ENCODE data around the gene PHF12. TPM values are rescaled to one million over a fixed set of nuclear protein-coding genes. Genes with fewer than 3 reads are reported as not detected.

PHF12 gene
- total and polyA plus RNA-seq, 2 experiments from 2014 or later, result 19.7 to 41.0 TPM

DNA sequence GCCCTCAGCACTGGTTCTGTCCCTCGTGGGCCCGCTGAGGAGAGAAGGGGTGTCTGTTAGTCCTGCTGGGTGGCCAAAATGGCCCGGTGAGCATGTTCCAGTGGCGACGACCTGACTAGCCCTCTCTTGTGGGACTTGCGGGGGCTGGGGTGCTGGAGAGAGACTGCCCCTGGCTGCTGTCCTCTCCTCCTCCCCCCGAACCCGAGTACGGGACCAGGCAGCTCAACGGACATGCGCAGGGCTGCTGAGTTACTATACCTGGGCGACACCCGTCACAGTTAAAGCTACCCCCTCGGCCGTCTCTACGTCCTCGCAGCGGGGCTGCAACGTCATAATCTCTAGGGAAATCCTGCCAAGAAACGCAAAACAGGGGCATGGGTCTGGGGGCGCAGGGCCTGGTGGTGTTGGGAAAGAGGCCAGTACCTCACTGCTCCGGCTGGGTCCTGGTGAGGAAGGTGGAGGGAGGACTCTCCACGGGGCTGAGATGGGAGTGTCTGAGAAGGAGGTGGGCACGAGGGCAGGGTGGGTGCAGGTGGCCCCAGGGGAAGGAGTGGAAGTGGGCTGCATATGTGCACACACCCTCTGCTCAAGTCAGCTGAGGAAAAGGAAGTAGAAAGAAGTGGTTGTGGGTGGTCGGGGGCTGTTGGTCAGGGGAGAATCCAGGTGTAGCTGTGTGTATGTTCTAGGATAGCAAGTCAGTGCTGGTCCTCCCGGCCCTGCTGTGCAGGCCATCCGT, 67.2 kb downstream of the PHF12 start:
- H4K20me1 ChIP-seq (replicated peaks; ENCODE audit: insufficient read depth), result no peaks in the 10 kb centered on the region
- peaks cover 19% of the 10 kb centered on the region for H3K4me1 Mint-ChIP-seq
- no peak for ATAC-seq
- no peaks in the 10 kb centered on the region; the same call in 1 of the 2 replicates for H3K36me3 ChIP-seq (ENCODE audit: insufficient read depth)
- no peaks in the 10 kb centered on the region for H3K9me2 ChIP-seq (ENCODE audit: insufficient read depth)
- no peak overlapping the region for H2AFZ ChIP-seq
- H3K9me3 Mint-ChIP-seq, result no peaks in the 10 kb centered on the region
- H3K79me2 ChIP-seq (replicated peaks; ENCODE audit: insufficient read depth), result no peaks in the 10 kb centered on the region
- peaks cover 52% of the 10 kb centered on the region for H3K36me3 Mint-ChIP-seq (ENCODE audit: low read depth)
- H3K27me3 Mint-ChIP-seq (ENCODE audit: insufficient read depth, low read depth, poor library complexity), result peaks cover 12% of the 10 kb centered on the region
- DNase-seq (ENCODE audit: low spot score), result no peak
- no peak overlapping the region for H3K4me3 Mint-ChIP-seq
- no peak overlapping the region for H3K27ac ChIP-seq (ENCODE audit: low read depth)
- H3K4me3 ChIP-seq, result no peak overlapping the region
- peaks cover 7% of the 10 kb centered on the region for H3K4me1 ChIP-seq (ENCODE audit: insufficient read depth)
- H3K4me2 ChIP-seq, result no peak overlapping the region
- no peaks in the 10 kb centered on the region for H3K27me3 ChIP-seq (ENCODE audit: insufficient read depth)
- no peak overlapping the region for H3K27ac Mint-ChIP-seq
- no peaks in the 10 kb centered on the region for H3F3A ChIP-seq (replicated peaks; ENCODE audit: low read depth)
- TF ChIP-seq EZH2phosphoT487 (IDR thresholded peaks at IDR 0.05; ENCODE audit: unreplicated experiment) (no peak), CREB1 (CRISPR knock-in tag; IDR thresholded peaks at IDR 0.05; ENCODE audit: low read depth) (no peak), STAT1 (IDR thresholded peaks at IDR 0.05; ENCODE audit: unreplicated experiment) (no peak), POLR2AphosphoS5 (IDR thresholded peaks at IDR 0.05; ENCODE audit: low read depth) (no peak), ZNF114 (CRISPR knock-in tag; IDR thresholded peaks at IDR 0.05) (no peak), JUNB (IDR thresholded peaks at IDR 0.05; ENCODE audit: unreplicated experiment) (no peak), NANOG (IDR thresholded peaks at IDR 0.05; ENCODE audit: borderline replicate concordance) (no peak), ZNF331 (CRISPR knock-in tag; IDR thresholded peaks at IDR 0.05; ENCODE audit: low read depth) (no peak), EZH2 (IDR thresholded peaks at IDR 0.05; ENCODE audit: low read depth, unreplicated experiment) (no peak)
- TF ChIP-seq, protein P1, sequence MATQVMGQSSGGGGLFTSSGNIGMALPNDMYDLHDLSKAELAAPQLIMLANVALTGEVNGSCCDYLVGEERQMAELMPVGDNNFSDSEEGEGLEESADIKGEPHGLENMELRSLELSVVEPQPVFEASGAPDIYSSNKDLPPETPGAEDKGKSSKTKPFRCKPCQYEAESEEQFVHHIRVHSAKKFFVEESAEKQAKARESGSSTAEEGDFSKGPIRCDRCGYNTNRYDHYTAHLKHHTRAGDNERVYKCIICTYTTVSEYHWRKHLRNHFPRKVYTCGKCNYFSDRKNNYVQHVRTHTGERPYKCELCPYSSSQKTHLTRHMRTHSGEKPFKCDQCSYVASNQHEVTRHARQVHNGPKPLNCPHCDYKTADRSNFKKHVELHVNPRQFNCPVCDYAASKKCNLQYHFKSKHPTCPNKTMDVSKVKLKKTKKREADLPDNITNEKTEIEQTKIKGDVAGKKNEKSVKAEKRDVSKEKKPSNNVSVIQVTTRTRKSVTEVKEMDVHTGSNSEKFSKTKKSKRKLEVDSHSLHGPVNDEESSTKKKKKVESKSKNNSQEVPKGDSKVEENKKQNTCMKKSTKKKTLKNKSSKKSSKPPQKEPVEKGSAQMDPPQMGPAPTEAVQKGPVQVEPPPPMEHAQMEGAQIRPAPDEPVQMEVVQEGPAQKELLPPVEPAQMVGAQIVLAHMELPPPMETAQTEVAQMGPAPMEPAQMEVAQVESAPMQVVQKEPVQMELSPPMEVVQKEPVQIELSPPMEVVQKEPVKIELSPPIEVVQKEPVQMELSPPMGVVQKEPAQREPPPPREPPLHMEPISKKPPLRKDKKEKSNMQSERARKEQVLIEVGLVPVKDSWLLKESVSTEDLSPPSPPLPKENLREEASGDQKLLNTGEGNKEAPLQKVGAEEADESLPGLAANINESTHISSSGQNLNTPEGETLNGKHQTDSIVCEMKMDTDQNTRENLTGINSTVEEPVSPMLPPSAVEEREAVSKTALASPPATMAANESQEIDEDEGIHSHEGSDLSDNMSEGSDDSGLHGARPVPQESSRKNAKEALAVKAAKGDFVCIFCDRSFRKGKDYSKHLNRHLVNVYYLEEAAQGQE (IDR thresholded peaks at IDR 0.05; ENCODE audit: unreplicated experiment), result no peak
- TF ChIP-seq, protein P2, sequence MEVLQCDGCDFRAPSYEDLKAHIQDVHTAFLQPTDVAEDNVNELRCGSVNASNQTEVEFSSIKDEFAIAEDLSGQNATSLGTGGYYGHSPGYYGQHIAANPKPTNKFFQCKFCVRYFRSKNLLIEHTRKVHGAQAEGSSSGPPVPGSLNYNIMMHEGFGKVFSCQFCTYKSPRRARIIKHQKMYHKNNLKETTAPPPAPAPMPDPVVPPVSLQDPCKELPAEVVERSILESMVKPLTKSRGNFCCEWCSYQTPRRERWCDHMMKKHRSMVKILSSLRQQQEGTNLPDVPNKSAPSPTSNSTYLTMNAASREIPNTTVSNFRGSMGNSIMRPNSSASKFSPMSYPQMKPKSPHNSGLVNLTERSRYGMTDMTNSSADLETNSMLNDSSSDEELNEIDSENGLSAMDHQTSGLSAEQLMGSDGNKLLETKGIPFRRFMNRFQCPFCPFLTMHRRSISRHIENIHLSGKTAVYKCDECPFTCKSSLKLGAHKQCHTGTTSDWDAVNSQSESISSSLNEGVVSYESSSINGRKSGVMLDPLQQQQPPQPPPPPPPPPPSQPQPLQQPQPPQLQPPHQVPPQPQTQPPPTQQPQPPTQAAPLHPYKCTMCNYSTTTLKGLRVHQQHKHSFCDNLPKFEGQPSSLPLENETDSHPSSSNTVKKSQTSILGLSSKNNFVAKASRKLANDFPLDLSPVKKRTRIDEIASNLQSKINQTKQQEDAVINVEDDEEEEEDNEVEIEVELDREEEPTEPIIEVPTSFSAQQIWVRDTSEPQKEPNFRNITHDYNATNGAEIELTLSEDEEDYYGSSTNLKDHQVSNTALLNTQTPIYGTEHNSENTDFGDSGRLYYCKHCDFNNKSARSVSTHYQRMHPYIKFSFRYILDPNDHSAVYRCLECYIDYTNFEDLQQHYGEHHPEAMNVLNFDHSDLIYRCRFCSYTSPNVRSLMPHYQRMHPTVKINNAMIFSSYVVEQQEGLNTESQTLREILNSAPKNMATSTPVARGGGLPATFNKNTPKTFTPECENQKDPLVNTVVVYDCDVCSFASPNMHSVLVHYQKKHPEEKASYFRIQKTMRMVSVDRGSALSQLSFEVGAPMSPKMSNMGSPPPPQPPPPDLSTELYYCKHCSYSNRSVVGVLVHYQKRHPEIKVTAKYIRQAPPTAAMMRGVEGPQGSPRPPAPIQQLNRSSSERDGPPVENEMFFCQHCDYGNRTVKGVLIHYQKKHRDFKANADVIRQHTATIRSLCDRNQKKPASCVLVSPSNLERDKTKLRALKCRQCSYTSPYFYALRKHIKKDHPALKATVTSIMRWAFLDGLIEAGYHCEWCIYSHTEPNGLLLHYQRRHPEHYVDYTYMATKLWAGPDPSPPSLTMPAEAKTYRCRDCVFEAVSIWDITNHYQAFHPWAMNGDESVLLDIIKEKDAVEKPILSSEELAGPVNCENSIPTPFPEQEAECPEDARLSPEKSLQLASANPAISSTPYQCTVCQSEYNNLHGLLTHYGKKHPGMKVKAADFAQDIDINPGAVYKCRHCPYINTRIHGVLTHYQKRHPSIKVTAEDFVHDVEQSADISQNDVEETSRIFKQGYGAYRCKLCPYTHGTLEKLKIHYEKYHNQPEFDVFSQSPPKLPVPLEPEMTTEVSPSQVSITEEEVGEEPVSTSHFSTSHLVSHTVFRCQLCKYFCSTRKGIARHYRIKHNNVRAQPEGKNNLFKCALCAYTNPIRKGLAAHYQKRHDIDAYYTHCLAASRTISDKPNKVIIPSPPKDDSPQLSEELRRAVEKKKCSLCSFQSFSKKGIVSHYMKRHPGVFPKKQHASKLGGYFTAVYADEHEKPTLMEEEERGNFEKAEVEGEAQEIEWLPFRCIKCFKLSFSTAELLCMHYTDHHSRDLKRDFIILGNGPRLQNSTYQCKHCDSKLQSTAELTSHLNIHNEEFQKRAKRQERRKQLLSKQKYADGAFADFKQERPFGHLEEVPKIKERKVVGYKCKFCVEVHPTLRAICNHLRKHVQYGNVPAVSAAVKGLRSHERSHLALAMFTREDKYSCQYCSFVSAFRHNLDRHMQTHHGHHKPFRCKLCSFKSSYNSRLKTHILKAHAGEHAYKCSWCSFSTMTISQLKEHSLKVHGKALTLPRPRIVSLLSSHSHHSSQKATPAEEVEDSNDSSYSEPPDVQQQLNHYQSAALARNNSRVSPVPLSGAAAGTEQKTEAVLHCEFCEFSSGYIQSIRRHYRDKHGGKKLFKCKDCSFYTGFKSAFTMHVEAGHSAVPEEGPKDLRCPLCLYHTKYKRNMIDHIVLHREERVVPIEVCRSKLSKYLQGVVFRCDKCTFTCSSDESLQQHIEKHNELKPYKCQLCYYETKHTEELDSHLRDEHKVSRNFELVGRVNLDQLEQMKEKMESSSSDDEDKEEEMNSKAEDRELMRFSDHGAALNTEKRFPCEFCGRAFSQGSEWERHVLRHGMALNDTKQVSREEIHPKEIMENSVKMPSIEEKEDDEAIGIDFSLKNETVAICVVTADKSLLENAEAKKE (CRISPR knock-in tag; IDR thresholded peaks at IDR 0.05), result no peak
- TF ChIP-seq, protein P3, sequence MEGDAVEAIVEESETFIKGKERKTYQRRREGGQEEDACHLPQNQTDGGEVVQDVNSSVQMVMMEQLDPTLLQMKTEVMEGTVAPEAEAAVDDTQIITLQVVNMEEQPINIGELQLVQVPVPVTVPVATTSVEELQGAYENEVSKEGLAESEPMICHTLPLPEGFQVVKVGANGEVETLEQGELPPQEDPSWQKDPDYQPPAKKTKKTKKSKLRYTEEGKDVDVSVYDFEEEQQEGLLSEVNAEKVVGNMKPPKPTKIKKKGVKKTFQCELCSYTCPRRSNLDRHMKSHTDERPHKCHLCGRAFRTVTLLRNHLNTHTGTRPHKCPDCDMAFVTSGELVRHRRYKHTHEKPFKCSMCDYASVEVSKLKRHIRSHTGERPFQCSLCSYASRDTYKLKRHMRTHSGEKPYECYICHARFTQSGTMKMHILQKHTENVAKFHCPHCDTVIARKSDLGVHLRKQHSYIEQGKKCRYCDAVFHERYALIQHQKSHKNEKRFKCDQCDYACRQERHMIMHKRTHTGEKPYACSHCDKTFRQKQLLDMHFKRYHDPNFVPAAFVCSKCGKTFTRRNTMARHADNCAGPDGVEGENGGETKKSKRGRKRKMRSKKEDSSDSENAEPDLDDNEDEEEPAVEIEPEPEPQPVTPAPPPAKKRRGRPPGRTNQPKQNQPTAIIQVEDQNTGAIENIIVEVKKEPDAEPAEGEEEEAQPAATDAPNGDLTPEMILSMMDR (conservative IDR thresholded peaks at IDR 0.05; ENCODE audit: low read depth in 2 of 2), result no peak
- TF ChIP-seq, protein P4, sequence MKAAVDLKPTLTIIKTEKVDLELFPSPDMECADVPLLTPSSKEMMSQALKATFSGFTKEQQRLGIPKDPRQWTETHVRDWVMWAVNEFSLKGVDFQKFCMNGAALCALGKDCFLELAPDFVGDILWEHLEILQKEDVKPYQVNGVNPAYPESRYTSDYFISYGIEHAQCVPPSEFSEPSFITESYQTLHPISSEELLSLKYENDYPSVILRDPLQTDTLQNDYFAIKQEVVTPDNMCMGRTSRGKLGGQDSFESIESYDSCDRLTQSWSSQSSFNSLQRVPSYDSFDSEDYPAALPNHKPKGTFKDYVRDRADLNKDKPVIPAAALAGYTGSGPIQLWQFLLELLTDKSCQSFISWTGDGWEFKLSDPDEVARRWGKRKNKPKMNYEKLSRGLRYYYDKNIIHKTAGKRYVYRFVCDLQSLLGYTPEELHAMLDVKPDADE (IDR thresholded peaks at IDR 0.05), result no peak

Data from GM23338 (cell line).